OCI-LY3 (cell line): ENCODE data around the gene PPP3CA.

ENCODE experiments used
- EZH2phosphoT487 ChIP-seq: fragments of 200-600 bp; shearing (Covaris generic); IDR thresholded peaks from 2 replicates; pipeline ENCODE4 v1.6.1; 2018; ENCODE audit warnings: antibody characterized with exemption, mixed run types, low read depth
- TF ChIP-seq, protein P1 (sequence below): fragments of 200-600, 300-600 bp; sonication (generic); IDR thresholded peaks from 2 replicates; pipeline ENCODE4 v1.5.1; 2014; ENCODE audit warnings: antibody characterized with exemption, low read length, low read depth

DNA sequence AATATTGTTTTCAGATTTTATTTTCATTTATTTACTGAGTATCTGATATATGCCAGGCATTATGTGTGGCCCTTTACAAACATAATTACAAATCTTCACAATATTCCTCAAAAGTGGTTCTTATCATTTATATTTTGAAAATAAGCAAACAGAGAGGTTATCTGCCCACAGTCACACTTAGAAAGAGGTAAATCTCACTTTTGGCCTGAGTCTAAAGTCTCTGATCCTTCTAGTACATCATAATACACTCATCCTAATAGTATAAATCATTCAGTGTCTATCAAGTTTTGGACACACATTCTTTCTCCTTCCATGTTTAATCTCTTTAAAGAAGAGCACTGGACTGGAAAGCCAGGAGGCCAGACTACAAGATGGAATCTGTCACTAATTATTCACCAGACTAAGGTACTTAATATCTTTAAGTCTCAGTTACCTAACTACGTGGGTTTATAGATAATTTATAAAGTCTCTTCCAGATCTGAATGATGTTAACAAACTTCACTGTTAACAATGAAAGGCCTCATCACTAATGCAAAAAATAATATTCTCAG is 281.3 kb downstream of the PPP3CA start:
- TF ChIP-seq, protein P1, sequence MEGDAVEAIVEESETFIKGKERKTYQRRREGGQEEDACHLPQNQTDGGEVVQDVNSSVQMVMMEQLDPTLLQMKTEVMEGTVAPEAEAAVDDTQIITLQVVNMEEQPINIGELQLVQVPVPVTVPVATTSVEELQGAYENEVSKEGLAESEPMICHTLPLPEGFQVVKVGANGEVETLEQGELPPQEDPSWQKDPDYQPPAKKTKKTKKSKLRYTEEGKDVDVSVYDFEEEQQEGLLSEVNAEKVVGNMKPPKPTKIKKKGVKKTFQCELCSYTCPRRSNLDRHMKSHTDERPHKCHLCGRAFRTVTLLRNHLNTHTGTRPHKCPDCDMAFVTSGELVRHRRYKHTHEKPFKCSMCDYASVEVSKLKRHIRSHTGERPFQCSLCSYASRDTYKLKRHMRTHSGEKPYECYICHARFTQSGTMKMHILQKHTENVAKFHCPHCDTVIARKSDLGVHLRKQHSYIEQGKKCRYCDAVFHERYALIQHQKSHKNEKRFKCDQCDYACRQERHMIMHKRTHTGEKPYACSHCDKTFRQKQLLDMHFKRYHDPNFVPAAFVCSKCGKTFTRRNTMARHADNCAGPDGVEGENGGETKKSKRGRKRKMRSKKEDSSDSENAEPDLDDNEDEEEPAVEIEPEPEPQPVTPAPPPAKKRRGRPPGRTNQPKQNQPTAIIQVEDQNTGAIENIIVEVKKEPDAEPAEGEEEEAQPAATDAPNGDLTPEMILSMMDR: no peak
- no peak for TF ChIP-seq EZH2phosphoT487
